Activated CD8-positive, alpha-beta memory T cell treated with anti-CD3 and anti-CD28 coated beads for 36 hours (primary cell): ENCODE data around the gene SPEM1. TPM values are rescaled to one million over a fixed set of nuclear protein-coding genes. Genes with fewer than 3 reads are reported as not detected.
"Not testable (repeated sequence)": the region's sequence is repeated elsewhere in the genome, so short reads cannot be mapped to it uniquely, and the experiment has no call there.

Source experiments
- CTCF ChIA-PET: fragments of 350-600 bp; sonication (Branson Sonifier 250); formaldehyde crosslinking; loops from one replicate; lab custom pipeline; 2021; ENCODE audit warnings: antibody characterized with exemption; lab: Charles Lee
- POLR2A ChIA-PET: fragments of 350-600 bp; sonication (Branson Sonifier 250); formaldehyde crosslinking; loops from one replicate; lab custom pipeline; 2021; ENCODE audit warnings: antibody characterized with exemption; lab: Charles Lee
- total RNA-seq, 2 experiments: library from RNA; stranded (reverse); gene quantifications; one replicate each; pipeline ENCODE4 v1.2.3, GENCODE V29; 2021

Gene SPEM1
- total RNA-seq, 2 experiments from 2014 or later, result not detected

- CTCF ChIA-PET, POLR2A ChIA-PET: not testable (repeated sequence)
Observed at GRCh38 chr17:7469843-7470242, 49.7 kb downstream of the SPEM1 start.

GRCh38 chr17:7470457-7470973 lies 50.4 kb downstream of the SPEM1 start:
- CTCF ChIA-PET, result not testable (repeated sequence)
- POLR2A ChIA-PET, result interaction anchor here (0.5 kb wide), 1 partner anchor 447 kb away, joined by 4 read pairs; no protein-coding TSS in a partner anchor

Other genes starting within 250 kb of the SPEM1 start
- 1 to 10 TPM in 1 of 2 experiments, under 1 TPM in 1; 0.65 to 1.3 TPM for gene ASGR1, start 241.0 kb upstream of the SPEM1 start, total RNA-seq
- 1 to 10 TPM; 4.5 to 4.6 TPM for gene DLG4, start 200.5 kb upstream of the SPEM1 start, total RNA-seq
- gene ACADVL, start 200.4 kb upstream of the SPEM1 start, total RNA-seq, result 100 to 1,000 TPM; 254 to 269 TPM
- 10 to 100 TPM; 64.4 to 68.9 TPM for gene DVL2, start 185.8 kb upstream of the SPEM1 start, total RNA-seq
- 10 to 100 TPM; 40.7 to 43.7 TPM for gene PHF23, start 180.9 kb upstream of the SPEM1 start, total RNA-seq
- gene GABARAP, start 177.9 kb upstream of the SPEM1 start, total RNA-seq, result 100 to 1,000 TPM; 131 to 135 TPM
- gene CTDNEP1, start 168.6 kb upstream of the SPEM1 start, total RNA-seq, result 100 to 1,000 TPM; 202 to 207 TPM
- gene ELP5, start 168.1 kb upstream of the SPEM1 start, total RNA-seq, result 100 to 1,000 TPM; 107 to 110 TPM
- gene CLDN7, start 157.8 kb upstream of the SPEM1 start, total RNA-seq, result 1 to 10 TPM; 1.2 to 1.5 TPM
- gene SLC2A4, start 138.6 kb upstream of the SPEM1 start, total RNA-seq, result under 1 TPM; 0.11 to 0.34 TPM
- under 1 TPM; 0.10 to 0.55 TPM for gene YBX2, start 125.7 kb upstream of the SPEM1 start, total RNA-seq
- 1,000 to 10,000 TPM; 1,619 to 1,670 TPM for gene EIF5A, start 112.7 kb upstream of the SPEM1 start, total RNA-seq
- 10 to 100 TPM; 68.8 to 69.5 TPM for gene GPS2, start 105.0 kb upstream of the SPEM1 start, total RNA-seq
- gene NEURL4, start 91.0 kb upstream of the SPEM1 start, total RNA-seq, result 10 to 100 TPM; 59.2 to 59.4 TPM
- gene ACAP1, start 83.8 kb upstream of the SPEM1 start, total RNA-seq, result 100 to 1,000 TPM; 234 to 241 TPM
- 1 to 10 TPM; 6.4 to 7.2 TPM for gene KCTD11, start 68.2 kb upstream of the SPEM1 start, total RNA-seq
- gene TMEM95, start 65.2 kb upstream of the SPEM1 start, total RNA-seq, result not detected
- gene TNK1, start 39.2 kb upstream of the SPEM1 start, total RNA-seq, result 1 to 10 TPM; 4.6 to 5.6 TPM
- 10 to 100 TPM; 70.8 to 74.4 TPM for gene PLSCR3, start 25.8 kb upstream of the SPEM1 start, total RNA-seq
- 10 to 100 TPM; 50.1 to 51.6 TPM for gene TMEM256, start 16.2 kb upstream of the SPEM1 start, total RNA-seq
- 1 to 10 TPM; 6.6 to 7.9 TPM for gene NLGN2, start 12.5 kb upstream of the SPEM1 start, total RNA-seq
- not detected for gene SPEM2, start 5.3 kb downstream of the SPEM1 start, total RNA-seq
- not detected for gene SPEM3, start 8.5 kb downstream of the SPEM1 start, total RNA-seq
- 10 to 100 TPM; 11.2 to 12.6 TPM for gene TMEM102, start 15.1 kb downstream of the SPEM1 start, total RNA-seq
- gene FGF11, start 19.2 kb downstream of the SPEM1 start, total RNA-seq, result 1 to 10 TPM; 2.0 to 2.1 TPM
- gene CHRNB1, start 24.7 kb downstream of the SPEM1 start, total RNA-seq, result 1 to 10 TPM; 7.2 to 7.8 TPM
- gene ZBTB4, start 59.3 kb downstream of the SPEM1 start, total RNA-seq, result 10 to 100 TPM; 17.6 to 17.7 TPM
- gene SLC35G6, start 61.1 kb downstream of the SPEM1 start, total RNA-seq, result not detected
- gene POLR2A, start 64.0 kb downstream of the SPEM1 start, total RNA-seq, result 100 to 1,000 TPM; 195 to 198 TPM
- gene TNFSF12, start 128.7 kb downstream of the SPEM1 start, total RNA-seq, result 10 to 100 TPM; 13.3 to 14.4 TPM
- gene TNFSF13, start 138.4 kb downstream of the SPEM1 start, total RNA-seq, result 1 to 10 TPM; 1.0 to 1.1 TPM
- gene SENP3, start 141.6 kb downstream of the SPEM1 start, total RNA-seq, result 100 to 1,000 TPM; 112 to 116 TPM
- 1 to 10 TPM; 7.4 to 8.9 TPM for gene CD68, start 159.3 kb downstream of the SPEM1 start, total RNA-seq
- gene MPDU1, start 163.5 kb downstream of the SPEM1 start, total RNA-seq, result 100 to 1,000 TPM; 105 to 106 TPM
- under 1 TPM; 0.13 to 0.25 TPM for gene SOX15, start 169.8 kb downstream of the SPEM1 start, total RNA-seq
- gene FXR2, start 194.6 kb downstream of the SPEM1 start, total RNA-seq, result 10 to 100 TPM; 46.4 to 47.2 TPM
- gene SAT2, start 207.5 kb downstream of the SPEM1 start, total RNA-seq, result 10 to 100 TPM; 19.2 to 20.0 TPM
- gene SHBG, start 209.8 kb downstream of the SPEM1 start, total RNA-seq, result not detected
- under 1 TPM; 0.21 to 0.25 TPM for gene ATP1B2, start 230.6 kb downstream of the SPEM1 start, total RNA-seq